HG03442 (cell line): ENCODE data around the gene CARM1.
A peak's percentile ranks its signal among the peaks of the same experiment; 100 is the strongest.
"Not testable (repeated sequence)": the region's sequence is repeated elsewhere in the genome, so short reads cannot be mapped to it uniquely, and the experiment has no call there.

Experiments used
- ATAC-seq: cut with Tn5 transposase; IDR thresholded peaks from one replicate; pipeline ENCODE4 v1.9.1; 2021; ENCODE audit warnings: mild to moderate bottlenecking, moderate library complexity; ENCODE audit not compliant: unreplicated experiment

The CARM1 gene

GRCh38 chr19:10927730-10928562 lies 56.6 kb downstream of the CARM1 start:
- no peak for ATAC-seq

DNA sequence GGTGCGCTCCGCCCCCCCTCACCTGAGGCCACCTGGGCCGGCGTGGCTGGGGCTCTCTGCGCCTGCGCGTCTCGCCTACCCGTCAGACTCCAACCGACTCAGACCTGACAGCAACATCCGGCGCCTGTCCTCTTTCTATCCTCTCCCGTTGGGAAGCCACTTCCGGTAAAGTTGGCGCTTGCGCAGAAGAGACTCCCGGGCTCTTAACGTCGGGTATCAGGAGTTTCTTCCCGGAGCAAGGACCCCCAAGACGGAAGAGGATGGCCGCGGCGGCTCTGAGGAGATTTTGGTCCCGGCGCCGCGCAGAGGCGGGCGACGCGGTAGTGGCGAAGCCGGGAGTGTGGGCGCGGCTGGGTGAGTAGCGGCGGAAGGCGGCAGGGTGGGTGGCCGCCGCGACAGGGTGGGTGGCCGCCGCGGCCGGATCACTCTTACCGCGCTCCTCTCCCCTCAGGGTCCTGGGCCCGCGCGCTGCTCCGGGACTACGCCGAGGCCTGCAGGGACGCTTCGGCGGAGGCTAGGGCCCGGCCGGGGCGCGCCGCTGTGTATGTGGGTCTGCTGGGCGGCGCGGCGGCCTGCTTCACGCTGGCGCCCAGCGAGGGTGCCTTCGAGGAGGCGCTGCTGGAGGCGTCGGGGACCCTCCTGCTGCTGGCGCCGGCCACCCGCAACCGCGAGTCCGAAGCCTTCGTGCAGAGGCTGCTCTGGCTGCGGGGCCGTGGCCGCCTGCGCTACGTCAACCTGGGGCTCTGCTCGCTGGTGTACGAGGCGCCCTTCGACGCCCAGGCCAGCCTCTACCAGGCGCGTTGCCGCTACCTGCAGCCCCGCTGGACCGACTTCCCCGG lies 57.4 kb downstream of the CARM1 start, which contains the start of the genes TIMM29 and YIPF2:
Gene TIMM29, plus strand, starts transcription at position 249 of the 839 bp plus-strand sequence. Its CDS starts 12 bp downstream, at position 261.
Gene YIPF2, minus strand, starts transcription at position 77 of the 839 bp plus-strand sequence. CDS start 229 bp downstream, outside the sequence.
- peak; percentile 77 for ATAC-seq

- ATAC-seq, result no peak
These were observed 58.0 kb downstream of the CARM1 start for GRCh38 chr19:10929402-10929794.

DNA sequence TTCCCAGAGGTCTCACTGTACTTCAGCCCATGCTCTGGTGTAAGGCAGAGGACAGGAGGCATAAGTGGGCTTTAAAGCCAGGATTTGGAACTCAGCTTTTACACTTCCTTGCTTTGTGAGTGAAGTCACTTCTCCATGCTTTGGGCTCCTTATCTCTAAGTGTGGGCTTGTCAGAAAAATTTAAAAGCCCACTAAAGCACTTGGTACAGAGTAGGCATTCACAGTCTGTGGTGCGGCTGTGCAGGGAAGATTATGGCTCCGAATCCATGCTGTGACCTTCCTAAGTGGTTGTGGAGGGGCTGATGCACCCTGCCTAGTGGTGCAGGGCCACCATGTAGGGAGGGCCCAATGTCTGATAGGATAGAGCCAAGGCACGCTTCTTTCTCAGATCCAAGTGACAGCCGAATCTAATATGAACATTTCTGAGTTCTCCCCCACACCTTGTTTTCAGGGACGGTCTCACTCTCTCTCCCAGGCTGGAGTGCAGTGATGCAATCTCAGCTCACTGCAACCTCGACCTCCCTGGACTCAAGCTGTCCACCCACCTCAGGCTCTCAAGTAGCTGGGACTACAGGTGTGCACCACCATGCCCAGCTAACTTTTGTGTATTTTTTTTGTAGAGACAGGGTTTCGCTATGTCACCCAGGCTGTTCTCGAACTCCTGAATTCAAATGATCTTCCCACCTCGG lies 64.2 kb downstream of the CARM1 start:
- no peak for ATAC-seq

GRCh38 chr19:10936661-10937084 lies 65.3 kb downstream of the CARM1 start:
- ATAC-seq, result no peak

DNA sequence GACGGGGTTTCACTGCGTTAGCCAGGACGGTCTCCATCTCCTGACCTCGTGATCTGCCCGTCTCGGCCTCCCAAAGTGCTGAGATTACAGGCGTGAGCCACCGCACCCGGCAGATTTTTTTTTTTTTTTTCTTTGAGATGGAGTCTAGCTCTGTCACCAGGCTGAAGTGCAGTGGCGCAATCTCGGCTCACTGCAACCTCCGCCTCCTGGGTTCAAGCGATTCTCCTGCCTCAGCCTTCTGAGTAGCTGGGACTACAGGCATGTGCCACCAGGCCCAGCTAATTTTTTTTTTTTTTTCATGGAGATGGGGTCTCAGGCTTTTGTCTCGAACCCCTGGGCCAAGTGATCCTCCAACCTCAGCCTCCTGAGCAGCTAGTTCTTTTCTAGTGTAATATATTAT lies 70.3 kb downstream of the CARM1 start:
- ATAC-seq, result not testable (repeated sequence)

DNA sequence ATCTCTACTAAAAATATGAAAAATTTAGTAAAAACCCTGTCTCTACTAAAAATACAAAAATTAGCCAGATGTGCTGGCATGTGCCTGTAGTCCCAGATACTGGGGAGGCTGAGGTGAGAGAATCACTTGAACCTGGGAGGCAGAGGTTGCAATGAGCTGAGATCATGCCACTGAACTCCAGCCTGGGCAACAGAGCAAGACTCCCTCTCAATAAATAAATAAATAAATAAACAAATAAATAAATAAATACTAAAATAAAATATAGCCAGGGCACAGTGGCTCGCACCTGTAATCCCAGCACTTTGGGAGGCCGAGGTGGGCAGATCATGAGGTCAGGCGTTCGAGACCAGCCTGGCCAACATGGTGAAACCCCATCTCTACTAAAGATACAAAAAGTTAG lies 72.1 kb downstream of the CARM1 start:
- ATAC-seq, result not testable (repeated sequence)

- no peak for ATAC-seq
These were observed 73.9 kb downstream of the CARM1 start for GRCh38 chr19:10945264-10945663.

- no peak for ATAC-seq
These were observed 75.8 kb downstream of the CARM1 start for GRCh38 chr19:10946958-10947657.

DNA sequence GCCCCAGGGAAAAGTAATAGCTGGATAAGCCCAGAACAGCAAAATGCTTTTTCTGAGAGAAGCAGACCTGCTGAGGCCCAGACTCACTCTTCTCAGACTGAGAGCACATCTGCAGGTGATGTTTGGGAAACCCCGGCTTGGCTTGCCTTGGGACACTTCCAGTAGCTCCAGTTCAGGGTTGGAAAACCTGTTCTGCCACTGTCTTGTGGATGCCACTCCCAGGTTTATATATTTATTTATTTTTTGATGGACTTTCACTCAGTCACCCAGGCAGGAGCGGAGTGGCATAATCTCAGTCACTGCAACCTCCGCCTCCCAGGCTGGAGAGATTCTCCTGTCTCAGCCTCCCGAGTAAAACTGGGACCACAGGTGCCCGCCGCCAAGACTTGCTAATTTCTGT lies 81.5 kb downstream of the CARM1 start:
- no peak for ATAC-seq

GRCh38 chr19:10959277-10959968 lies 88.1 kb downstream of the CARM1 start:
- ATAC-seq, result not testable (repeated sequence)

DNA sequence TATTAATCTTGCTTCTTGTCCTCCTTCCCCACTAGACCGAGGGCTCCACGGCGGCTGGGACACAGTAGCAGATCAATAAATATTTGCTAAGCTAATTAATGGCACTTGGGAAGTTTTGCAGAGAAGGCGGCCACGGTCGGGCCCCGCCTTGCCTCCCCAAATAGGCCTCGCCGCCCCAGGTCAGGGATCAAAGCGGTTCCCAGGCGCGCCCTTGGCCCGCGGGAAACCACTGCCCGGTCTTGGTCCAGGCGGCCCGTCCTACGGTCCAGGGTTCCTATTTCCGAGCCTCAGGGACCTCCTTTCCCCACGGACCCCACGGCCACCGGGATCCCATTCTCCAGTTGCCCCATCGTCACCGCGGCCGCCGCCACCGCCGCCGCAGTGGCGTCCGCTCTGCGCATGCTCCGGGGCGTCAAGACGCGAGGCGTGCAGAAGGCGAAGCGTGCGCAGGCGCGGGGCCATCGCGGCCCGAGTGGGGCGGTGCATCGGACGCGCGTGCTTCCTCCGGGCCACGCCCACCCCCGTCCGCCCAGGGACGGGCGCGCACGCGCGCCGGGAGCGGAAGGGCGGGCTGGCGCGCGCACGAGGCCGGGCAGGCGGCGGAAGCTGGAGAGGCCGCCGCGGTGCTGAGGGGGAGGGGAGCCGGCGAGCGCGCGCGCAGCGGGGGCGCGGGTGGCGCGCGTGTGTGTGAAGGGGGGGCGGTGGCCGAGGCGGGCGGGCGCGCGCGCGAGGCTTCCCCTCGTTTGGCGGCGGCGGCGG lies 89.1 kb downstream of the CARM1 start, which contains the start of gene SMARCA4:
Gene SMARCA4, plus strand, starts transcription at position 717 of the 759 bp plus-strand sequence. CDS start 23,122 bp downstream, outside the sequence.
- peak; percentile 70 for ATAC-seq

DNA sequence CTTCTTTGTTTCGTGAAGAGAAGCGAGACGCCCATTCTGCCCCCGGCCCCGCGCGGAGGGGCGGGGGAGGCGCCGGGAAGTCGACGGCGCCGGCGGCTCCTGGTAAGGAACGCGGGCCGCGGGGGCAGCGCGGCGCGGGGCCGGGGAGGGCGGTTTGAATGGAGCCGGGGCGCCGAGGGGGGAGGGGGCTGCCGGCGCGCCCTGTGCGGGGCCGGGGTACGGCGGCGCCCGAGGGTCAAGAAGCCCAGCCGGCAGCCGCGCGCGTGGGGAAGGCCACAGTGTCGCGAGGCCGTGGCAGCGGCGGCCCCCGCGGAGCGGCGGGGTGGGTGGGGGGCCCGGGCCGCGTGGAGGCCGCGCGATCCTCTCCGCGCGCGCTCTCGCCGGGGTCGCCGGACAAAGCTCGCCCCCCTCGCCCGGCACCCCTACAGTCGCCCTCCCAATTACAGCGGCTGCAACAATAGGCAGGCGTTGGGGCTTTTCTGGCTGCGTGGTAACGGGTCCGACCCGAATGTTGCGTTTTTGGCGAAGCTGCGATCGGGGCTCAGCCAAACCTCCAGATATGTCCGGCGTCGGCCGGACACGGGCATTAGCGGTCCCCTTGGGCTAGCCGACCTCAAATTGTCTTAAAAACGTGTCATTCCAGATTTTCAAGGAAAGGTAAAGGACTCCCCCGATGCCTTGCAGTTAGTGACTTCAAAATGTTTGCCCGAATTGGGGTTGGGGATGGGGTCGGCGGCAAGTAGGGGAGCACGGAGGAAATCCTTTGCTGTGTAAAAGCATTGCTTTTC lies 89.9 kb downstream of the CARM1 start:
- ATAC-seq, result peak; percentile 27

GRCh38 chr19:10962863-10963262 lies 91.5 kb downstream of the CARM1 start:
- no peak for ATAC-seq

GRCh38 chr19:10963865-10964264 lies 92.5 kb downstream of the CARM1 start:
- no peak for ATAC-seq

DNA sequence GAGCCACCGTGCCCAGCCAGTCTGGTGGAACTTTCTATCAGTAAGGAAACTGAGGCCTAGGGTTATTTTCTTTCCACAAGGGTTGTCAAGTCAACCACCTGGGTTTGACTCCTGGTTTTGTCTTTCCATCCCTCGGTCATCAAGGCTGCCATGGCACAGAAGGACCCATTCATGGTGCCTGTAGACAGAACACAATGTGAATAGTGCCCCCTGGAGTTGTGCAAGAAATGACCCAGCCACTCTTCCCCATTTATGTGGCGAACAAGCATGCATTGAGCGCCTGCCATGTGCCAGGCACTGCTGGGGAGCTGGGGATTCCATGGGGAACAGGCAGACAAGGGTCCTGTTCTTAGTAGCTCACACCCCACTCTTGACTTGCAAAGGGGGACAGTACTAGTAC lies 93.5 kb downstream of the CARM1 start:
- ATAC-seq, result no peak

DNA sequence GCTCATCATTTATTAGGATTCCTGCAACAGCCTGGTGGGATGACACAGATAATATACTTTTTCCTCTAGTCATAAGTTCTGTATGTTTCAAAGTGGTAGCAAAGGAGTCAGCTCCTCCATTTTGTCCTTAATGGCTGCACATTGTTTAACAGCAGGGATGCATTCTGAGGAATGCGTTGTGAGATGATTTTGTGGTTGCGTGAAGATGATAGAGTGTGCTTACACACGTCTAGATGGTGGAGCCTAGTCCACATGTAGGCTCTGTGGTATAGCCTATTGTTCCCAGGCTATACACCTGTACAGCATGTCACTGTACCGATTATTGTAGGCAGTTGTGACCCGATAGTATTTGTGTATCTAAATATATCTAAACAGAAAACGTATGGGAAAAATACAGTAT lies 94.0 kb downstream of the CARM1 start:
- ATAC-seq, result no peak

DNA sequence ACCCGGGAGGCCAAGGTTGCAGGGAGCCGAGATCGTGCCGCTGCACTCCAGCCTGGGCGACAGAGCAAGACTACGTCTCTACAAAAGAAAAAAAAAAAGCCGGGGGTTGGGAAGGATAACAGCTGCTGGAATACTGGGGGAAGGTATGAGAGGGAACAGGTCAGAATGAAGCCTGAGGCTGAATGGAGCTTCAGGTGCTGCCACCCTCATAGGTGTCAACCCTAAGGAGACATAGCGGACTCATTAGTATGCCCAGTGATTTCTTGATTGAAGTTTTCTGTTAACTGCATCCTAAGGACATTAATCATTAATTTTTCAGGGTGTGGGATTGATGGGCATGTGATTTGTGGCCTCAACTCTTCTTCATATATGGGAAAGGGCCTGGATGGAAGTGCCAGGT lies 95.5 kb downstream of the CARM1 start:
- ATAC-seq, result no peak
